HepG2 (cell line): Measurements from ENCODE around the gene NUDT22. TPM values are rescaled to one million over a fixed set of nuclear protein-coding genes. Genes with fewer than 3 reads are reported as not detected.

Experiments used
- AFF4 ChIP-seq: sonication (generic); formaldehyde crosslinking; IDR thresholded peaks from 2 replicates; pipeline ENCODE4 v1.4.0; 2020; ENCODE audit warnings: missing genetic modification reagents
- AHDC1 ChIP-seq: sonication (generic); formaldehyde crosslinking; IDR thresholded peaks from 2 replicates; pipeline ENCODE4 v1.5.1; 2020; ENCODE audit warnings: mild to moderate bottlenecking, missing genetic modification reagents, borderline replicate concordance
- CAMTA2 ChIP-seq: sonication (generic); formaldehyde crosslinking; IDR thresholded peaks from 2 replicates; pipeline ENCODE4 v1.4.0; 2020; ENCODE audit warnings: mild to moderate bottlenecking, missing genetic modification reagents, borderline replicate concordance
- FOXO1 ChIP-seq: sonication (generic); formaldehyde crosslinking; IDR thresholded peaks from 2 replicates; pipeline ENCODE4 v1.4.0; 2020; ENCODE audit warnings: missing genetic modification reagents
- NAIF1 ChIP-seq: sonication (generic); formaldehyde crosslinking; IDR thresholded peaks from 2 replicates; pipeline ENCODE4 v1.5.0; 2020; ENCODE audit warnings: mild to moderate bottlenecking, missing genetic modification reagents, borderline replicate concordance
- NR2F6 ChIP-seq, 2 experiments: IDR thresholded peaks; 2 replicates each; pipeline ENCODE4 v1.6.1; 2016; ENCODE audit warnings: antibody characterized with exemption in 1 of 2, mild to moderate bottlenecking in 1 of 2
- NRL ChIP-seq: sonication (generic); formaldehyde crosslinking; IDR thresholded peaks from 2 replicates; pipeline ENCODE4 v1.5.0; 2020; ENCODE audit warnings: missing genetic modification reagents, mild to moderate bottlenecking, moderate library complexity, borderline replicate concordance
- PHF21A ChIP-seq: sonication (generic); formaldehyde crosslinking; IDR thresholded peaks from 2 replicates; pipeline ENCODE4 v1.5.0; 2020; ENCODE audit warnings: mild to moderate bottlenecking, missing genetic modification reagents
- TSC22D2 ChIP-seq: sonication (generic); formaldehyde crosslinking; IDR thresholded peaks from 2 replicates; pipeline ENCODE4 v1.5.1; 2020; ENCODE audit warnings: missing genetic modification reagents, mild to moderate bottlenecking, borderline replicate concordance
- ZNF143 ChIP-seq: sonication (generic); formaldehyde crosslinking; IDR thresholded peaks from 2 replicates; pipeline ENCODE4 v1.4.0; 2020; ENCODE audit warnings: missing genetic modification reagents
- ZNF724P ChIP-seq: sonication (generic); formaldehyde crosslinking; IDR thresholded peaks from 2 replicates; pipeline ENCODE4 v1.8.0; 2022; ENCODE audit warnings: missing genetic modification reagents, borderline replicate concordance
- polyA plus RNA-seq, 8 experiments: library from polyadenylated mRNA; depleted of rRNA in 3 of 8; stranded (reverse) in 7 of 8; unstranded in 1 of 8; fragments of >200 nt; fragmentation: Illumina TruSeq in 4 of 8; extraction: Trizol in 4 of 8; gene quantifications; 2 replicates each; pipeline versions ENCODE4 v1.2.1 to v1.2.3, GENCODE V29; 2011 to 2016; ENCODE audit warnings: low read depth in 4 of 8, missing spikeins in 1 of 8, mixed read lengths in 1 of 8; ENCODE audit not compliant: insufficient read depth in 1 of 8
- total RNA-seq, 5 experiments: library from RNA; depleted of rRNA; stranded (reverse); fragments of >200 nt; fragmentation: Illumina TruSeq; extraction: Trizol; gene quantifications; 2 replicates each; pipeline ENCODE4 v1.2.3, GENCODE V29; 2016; ENCODE audit warnings: low read depth in 1 of 5
- TF ChIP-seq, protein P1 (sequence below): sonication (generic); formaldehyde crosslinking; IDR thresholded peaks from 2 replicates; pipeline ENCODE4 v1.5.0; 2020; ENCODE audit warnings: mild to moderate bottlenecking, missing genetic modification reagents

NUDT22 gene
- total and polyA plus RNA-seq, 2 of the 13 experiments (the other 11 are each of a cell fraction or from before 2014, with no cell fraction given): 33.5 to 39.8 TPM

- TF ChIP-seq AHDC1 (peak; percentile 67; the same call in 1 of the 2 replicates), PHF21A (CRISPR knock-in tag) (peak; percentile 94), NRL (CRISPR knock-in tag) (peak; percentile 99), AFF4 (CRISPR knock-in tag) (no peak), TSC22D2 (CRISPR knock-in tag) (peak; percentile 76; the same call in 1 of the 2 replicates), ZNF724P (CRISPR knock-in tag) (peak; percentile 97), FOXO1 (CRISPR knock-in tag) (peak; percentile 58), CAMTA2 (CRISPR knock-in tag) (peak; percentile 90; the same call in 1 of the 2 replicates), NR2F6 (IDR thresholded peaks at IDR 0.05) (no peak), NR2F6 (CRISPR knock-in tag; IDR thresholded peaks at IDR 0.05) (no peak), ZNF143 (CRISPR knock-in tag) (peak; percentile 34; the same call in 1 of the 2 replicates), NAIF1 (CRISPR knock-in tag) (peak; percentile 89; the same call in 1 of the 2 replicates)
- TF ChIP-seq, protein P1, sequence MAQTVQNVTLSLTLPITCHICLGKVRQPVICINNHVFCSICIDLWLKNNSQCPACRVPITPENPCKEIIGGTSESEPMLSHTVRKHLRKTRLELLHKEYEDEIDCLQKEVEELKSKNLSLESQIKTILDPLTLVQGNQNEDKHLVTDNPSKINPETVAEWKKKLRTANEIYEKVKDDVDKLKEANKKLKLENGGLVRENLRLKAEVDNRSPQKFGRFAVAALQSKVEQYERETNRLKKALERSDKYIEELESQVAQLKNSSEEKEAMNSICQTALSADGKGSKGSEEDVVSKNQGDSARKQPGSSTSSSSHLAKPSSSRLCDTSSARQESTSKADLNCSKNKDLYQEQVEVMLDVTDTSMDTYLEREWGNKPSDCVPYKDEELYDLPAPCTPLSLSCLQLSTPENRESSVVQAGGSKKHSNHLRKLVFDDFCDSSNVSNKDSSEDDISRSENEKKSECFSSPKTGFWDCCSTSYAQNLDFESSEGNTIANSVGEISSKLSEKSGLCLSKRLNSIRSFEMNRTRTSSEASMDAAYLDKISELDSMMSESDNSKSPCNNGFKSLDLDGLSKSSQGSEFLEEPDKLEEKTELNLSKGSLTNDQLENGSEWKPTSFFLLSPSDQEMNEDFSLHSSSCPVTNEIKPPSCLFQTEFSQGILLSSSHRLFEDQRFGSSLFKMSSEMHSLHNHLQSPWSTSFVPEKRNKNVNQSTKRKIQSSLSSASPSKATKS (CRISPR knock-in tag): peak; percentile 95
Observed at GRCh38 chr11:64185175-64185692, 40.8 kb upstream of the NUDT22 start (continued).
